Endothelial cell of umbilical vein (primary cell): ENCODE data around the gene LIN54. TPM values are rescaled to one million over a fixed set of nuclear protein-coding genes. Genes with fewer than 3 reads are reported as not detected.

ENCODE experiments used
- BruUV-seq: library from RNA; stranded (reverse); fragments of 400-500 nt; replicated peaks from 2 replicates; lab custom pipeline; 2021; lab: Mats Ljungman, UMichigan
- CTCF ChIA-PET: fragments of 300-600, 350-600 bp; sonication (Branson Sonifier 250); formaldehyde crosslinking; loops from one replicate; lab custom pipeline; 2021; ENCODE audit warnings: antibody characterized with exemption, inconsistent platforms; lab: Charles Lee
- POLR2A ChIA-PET: fragments of 300-600, 350-600 bp; sonication (Branson Sonifier 250); formaldehyde crosslinking; loops from one replicate; lab custom pipeline; 2021; ENCODE audit warnings: antibody characterized with exemption, inconsistent platforms; lab: Charles Lee
- DNase-seq: peaks from one replicate; pipeline ENCODE4 v3.0.0-alpha.2; 2011; ENCODE audit warnings: low read depth, low spot score
- FAIRE-seq: peaks from 2 replicates; lab custom pipeline; 2011; peaks lifted over from hg19 to GRCh38; lab: Jason Lieb, UNC
- H2AFZ ChIP-seq: 2 replicates; pipeline ENCODE4 v1.6.0; 2012; ENCODE audit warnings: low read depth, low read length, control low read depth, inconsistent platforms
- H3K27ac ChIP-seq: 2 replicates; pipeline ENCODE4 v1.5.1; 2011; ENCODE audit warnings: low read depth, mild to moderate bottlenecking, control low read depth, low read length, moderate library complexity; ENCODE audit not compliant: insufficient read depth
- H3K27me3 ChIP-seq, 2 experiments: 2 replicates each; pipeline versions ENCODE4 v1.6.0 to v1.6.1; 2011; ENCODE audit warnings: low read length in 2 of 2, mixed read lengths in 1 of 2; ENCODE audit not compliant: control insufficient read depth in 2 of 2, insufficient read depth in 2 of 2
- H3K36me3 ChIP-seq, 2 experiments: 2 replicates in 1 of 2; 3 replicates in 1 of 2; pipeline ENCODE4 v1.5.1; 2011; ENCODE audit warnings: low read length in 2 of 2, mild to moderate bottlenecking in 1 of 2, moderate library complexity in 1 of 2; ENCODE audit not compliant: control insufficient read depth in 2 of 2, insufficient read depth in 2 of 2; ENCODE audit errors: extremely low read depth in 1 of 2
- H3K4me1 ChIP-seq: 3 replicates; pipeline ENCODE4 v1.5.1; 2011; ENCODE audit warnings: mild to moderate bottlenecking, low read length; ENCODE audit not compliant: control insufficient read depth, insufficient read depth; ENCODE audit errors: extremely low read depth
- H3K4me2 ChIP-seq: 2 replicates; pipeline ENCODE4 v1.6.1; 2011; ENCODE audit warnings: low read length, control low read depth, mixed read lengths; ENCODE audit not compliant: insufficient read depth
- H3K4me3 ChIP-seq, 3 experiments: fragments of 200-600 bp in 1 of 3; sonication (generic), shearing (Covaris generic) in 1 of 3; replicated peaks in 1 of 3; 2 replicates each; pipeline ENCODE4 v1.5.1; 2011 to 2016; ENCODE audit warnings: control low read depth in 3 of 3, low read length in 3 of 3, mild to moderate bottlenecking in 2 of 3, inconsistent platforms in 1 of 3, low read depth in 1 of 3, moderate library complexity in 1 of 3; ENCODE audit not compliant: insufficient read depth in 1 of 3
- H3K79me2 ChIP-seq: 2 replicates; pipeline ENCODE4 v1.6.0; 2012; ENCODE audit warnings: low read length, inconsistent platforms; ENCODE audit not compliant: control insufficient read depth, insufficient read depth
- H3K9ac ChIP-seq: replicated peaks from 2 replicates; pipeline ENCODE3; 2011; ENCODE audit warnings: low read length, control low read depth; ENCODE audit not compliant: insufficient read depth; ENCODE audit errors: extremely low read depth
- H3K9me1 ChIP-seq: replicated peaks from 3 replicates; pipeline ENCODE4 v1.6.0; 2011; ENCODE audit warnings: mild to moderate bottlenecking, low read length; ENCODE audit not compliant: control insufficient read depth, insufficient read depth; ENCODE audit errors: extremely low read depth
- H3K9me3 ChIP-seq: replicated peaks from 2 replicates; pipeline ENCODE4 v1.5.1; 2012; ENCODE audit warnings: low read length, inconsistent platforms; ENCODE audit not compliant: control insufficient read depth, insufficient read depth
- H4K20me1 ChIP-seq: replicated peaks from 2 replicates; pipeline ENCODE3; 2011; ENCODE audit warnings: mild to moderate bottlenecking, low read length; ENCODE audit not compliant: control insufficient read depth, insufficient read depth; ENCODE audit errors: extremely low read depth
- EZH2 ChIP-seq: IDR thresholded peaks from 2 replicates; pipeline ENCODE4 v1.6.1; 2012; ENCODE audit warnings: borderline replicate concordance, low read depth, mild to moderate bottlenecking, moderate library complexity, low read length, inconsistent platforms; ENCODE audit not compliant: severe bottlenecking
- FOS ChIP-seq: IDR thresholded peaks from 2 replicates; pipeline ENCODE4 v1.6.1; 2011; ENCODE audit warnings: mild to moderate bottlenecking, low read length, moderate library complexity, borderline replicate concordance; ENCODE audit not compliant: insufficient read depth
- GATA2 ChIP-seq: IDR thresholded peaks from 2 replicates; pipeline ENCODE4 v1.7.0; 2011; ENCODE audit warnings: low read depth, mild to moderate bottlenecking, moderate library complexity, mixed read lengths, low read length; ENCODE audit not compliant: insufficient read length, insufficient read depth
- JUN ChIP-seq: IDR thresholded peaks from 2 replicates; pipeline ENCODE4 v1.6.1; 2011; ENCODE audit warnings: borderline replicate concordance, low read depth; ENCODE audit not compliant: insufficient read length, insufficient read depth
- MAX ChIP-seq: IDR thresholded peaks from 2 replicates; pipeline ENCODE4 v1.6.1; 2011; ENCODE audit not compliant: insufficient read depth, insufficient read length
- MYC ChIP-seq: IDR thresholded peaks from one replicate; pipeline ENCODE4 v1.6.1; 2011; ENCODE audit warnings: mild to moderate bottlenecking, low read depth, low read length
- POLR2A ChIP-seq: IDR thresholded peaks from 2 replicates; pipeline ENCODE4 v1.6.1; 2012; ENCODE audit warnings: low read depth, mild to moderate bottlenecking, control low read depth, low read length
- POLR2AphosphoS5 ChIP-seq: IDR thresholded peaks from 2 replicates; pipeline ENCODE4 v1.6.1; 2012; ENCODE audit warnings: low read depth, mild to moderate bottlenecking, control low read depth, low read length, moderate library complexity; ENCODE audit not compliant: insufficient read depth
- dilution Hi-C: fragments of 300-500 bp; cut with MboI; formaldehyde crosslinking; loops from one replicate; pipeline ENCODE4 v1.15.0; 2019; ENCODE audit warnings: low sequenced_read_pairs; ENCODE audit not compliant: extremely low pct_ligation_motif_present
- intact Hi-C: fragments of 100-400 bp; cut with micrococcal nuclease; formaldehyde crosslinking; loops from one replicate; pipeline ENCODE4 v1.10.0; 2022
- polyA plus RNA-seq, 4 experiments: library from polyadenylated mRNA; depleted of rRNA in 3 of 4; stranded (reverse) in 3 of 4; unstranded in 1 of 4; fragments of >200 nt; gene quantifications; 2 replicates each; pipeline versions ENCODE4 v1.2.1 to v1.2.3, GENCODE V29; 2011 to 2012; ENCODE audit warnings: missing spikeins in 1 of 4
- total RNA-seq: library from RNA; stranded (reverse); gene quantifications from 2 replicates; pipeline ENCODE4 v1.2.3, GENCODE V29; 2021
- TF ChIP-seq, protein P1 (sequence below), 2 donors: IDR thresholded peaks; 1 replicate in 1 of 2; 2 replicates in 1 of 2; pipeline ENCODE4 v1.5.1; 2011; ENCODE audit warnings: low read length in 2 of 2, mild to moderate bottlenecking in 2 of 2, moderate library complexity in 2 of 2, control low read depth in 1 of 2, inconsistent platforms in 1 of 2, low read depth in 1 of 2; ENCODE audit not compliant: insufficient read depth in 1 of 2; ENCODE audit errors: extremely low read depth in 1 of 2

Gene LIN54
- total and polyA plus RNA-seq, 2 donors (not counting 3 experiments of a cell fraction or from before 2014, with no cell fraction given), result 6.2 to 15.7 TPM

GRCh38 chr4:83012200-83012686 lies 1.6 kb upstream of the LIN54 start:
- FAIRE-seq, result no peak
- dilution Hi-C loops, result no loop called here
- Histone ChIP-seq H3K4me2 (peak overlapping the region; percentile 97), H2AFZ (peak overlapping the region; percentile 85), H3K9me1 (no peaks in the 10 kb centered on the region), H3K4me1 (peaks cover 19% of the 10 kb centered on the region), H3K4me3 (peak overlapping the region; percentile 80 to 97 (median 83)), H3K9ac (peak overlapping the region; percentile 80), H3K27me3 (no peaks in the 10 kb centered on the region), H4K20me1 (no peaks in the 10 kb centered on the region), H3K79me2 (peaks cover 41% of the 10 kb centered on the region), H3K36me3 (no peaks in the 10 kb centered on the region), H3K9me3 (no peaks in the 10 kb centered on the region), H3K27ac (peak overlapping the region; percentile 71)
- ChIA-PET POLR2A (interaction anchor here (0.6 to 2.3 kb wide), 2 partner anchors 23 to 26 kb away, joined by 4 to 13 read pairs; partner anchors contain the start of gene COPS4), CTCF (interaction anchor here (0.6 to 3.1 kb wide), 18 partner anchors 9 to 272 kb away, joined by 3 to 32 read pairs (median 6); partner anchors contain the start of genes COPS4 and COQ2)
- no peak for TF ChIP-seq EZH2
- no peak for TF ChIP-seq FOS
- TF ChIP-seq POLR2A, result peak; percentile 6
- no TSS peak for BruUV-seq
- intact Hi-C loops, result loop anchor here (1.0 to 5.0 kb wide), 4 partner anchors 121 to 580 kb away; partner anchors contain the start of genes ENOPH1, HNRNPDL and SEC31A
- DNase-seq, result no peak

DNA sequence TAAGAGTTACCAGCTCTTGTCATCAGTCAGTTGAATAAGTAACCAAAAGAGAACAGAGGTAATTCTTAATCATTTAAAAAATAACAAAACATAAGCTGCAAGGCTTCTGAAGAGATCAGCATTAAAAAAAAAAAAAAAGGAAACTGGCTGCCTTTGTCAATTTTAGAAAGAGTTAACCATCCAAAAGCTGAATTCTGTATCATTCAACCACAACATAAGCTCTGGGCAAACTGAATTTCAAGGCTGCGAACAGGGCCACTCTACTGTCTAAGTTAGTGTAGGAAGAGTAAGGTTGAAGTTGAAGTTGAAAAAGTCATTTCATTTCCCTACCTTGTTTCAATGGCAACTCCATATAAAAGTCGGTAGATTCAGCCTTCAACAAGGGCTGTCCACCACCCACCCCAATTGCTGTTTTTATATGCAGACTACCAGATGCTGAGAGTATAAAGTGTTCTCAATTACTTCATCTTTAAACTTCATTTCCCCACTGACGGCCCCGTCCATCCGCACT lies 1.1 kb upstream of the LIN54 start:
- Histone ChIP-seq H3K9me3 (no peaks in the 10 kb centered on the region), H3K27ac (peak overlapping the region; percentile 71), H3K4me2 (peak overlapping the region; percentile 97), H3K4me1 (peaks cover 19% of the 10 kb centered on the region), H3K4me3 (peak overlapping the region; percentile 80 to 97 (median 83)), H3K79me2 (peaks cover 44% of the 10 kb centered on the region), H4K20me1 (no peaks in the 10 kb centered on the region), H3K36me3 (no peaks in the 10 kb centered on the region), H3K27me3 (no peaks in the 10 kb centered on the region), H3K9me1 (no peaks in the 10 kb centered on the region), H3K9ac (peak overlapping the region; percentile 80), H2AFZ (peak overlapping the region; percentile 85)
- FAIRE-seq (peak; percentile 28), DNase-seq (peak; percentile 59)
- CTCF ChIA-PET, result interaction anchor here (0.9 to 3.1 kb wide), 19 partner anchors 8 to 273 kb away, joined by 3 to 32 read pairs (median 6); partner anchors contain the start of genes COPS4, COQ2 and THAP9
- intact Hi-C loops (loop anchor here (1.0 to 5.0 kb wide), 5 partner anchors 120 to 637 kb away; partner anchors contain the start of genes ENOPH1, HNRNPDL and SEC31A), dilution Hi-C loops (no loop called here)
- TF ChIP-seq JUN, result no peak
- TF ChIP-seq EZH2, result no peak
- TF ChIP-seq POLR2AphosphoS5, result no peak
- TF ChIP-seq, protein P1, sequence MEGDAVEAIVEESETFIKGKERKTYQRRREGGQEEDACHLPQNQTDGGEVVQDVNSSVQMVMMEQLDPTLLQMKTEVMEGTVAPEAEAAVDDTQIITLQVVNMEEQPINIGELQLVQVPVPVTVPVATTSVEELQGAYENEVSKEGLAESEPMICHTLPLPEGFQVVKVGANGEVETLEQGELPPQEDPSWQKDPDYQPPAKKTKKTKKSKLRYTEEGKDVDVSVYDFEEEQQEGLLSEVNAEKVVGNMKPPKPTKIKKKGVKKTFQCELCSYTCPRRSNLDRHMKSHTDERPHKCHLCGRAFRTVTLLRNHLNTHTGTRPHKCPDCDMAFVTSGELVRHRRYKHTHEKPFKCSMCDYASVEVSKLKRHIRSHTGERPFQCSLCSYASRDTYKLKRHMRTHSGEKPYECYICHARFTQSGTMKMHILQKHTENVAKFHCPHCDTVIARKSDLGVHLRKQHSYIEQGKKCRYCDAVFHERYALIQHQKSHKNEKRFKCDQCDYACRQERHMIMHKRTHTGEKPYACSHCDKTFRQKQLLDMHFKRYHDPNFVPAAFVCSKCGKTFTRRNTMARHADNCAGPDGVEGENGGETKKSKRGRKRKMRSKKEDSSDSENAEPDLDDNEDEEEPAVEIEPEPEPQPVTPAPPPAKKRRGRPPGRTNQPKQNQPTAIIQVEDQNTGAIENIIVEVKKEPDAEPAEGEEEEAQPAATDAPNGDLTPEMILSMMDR (IDR thresholded peaks at IDR 0.05; ENCODE audit: extremely low read depth in 1 of 2, insufficient read depth in 1 of 2, low read depth in 1 of 2, low read length in 2 of 2), result no peak
- no peak for TF ChIP-seq GATA2
- TF ChIP-seq POLR2A, result no peak
- no peak for TF ChIP-seq MAX
- no peak for TF ChIP-seq MYC
- TF ChIP-seq FOS, result no peak
- POLR2A ChIA-PET, result interaction anchor here (0.6 to 2.3 kb wide), 2 partner anchors 23 to 27 kb away, joined by 4 to 13 read pairs; partner anchors contain the start of gene COPS4
- BruUV-seq, result TSS peak; percentile 7
